Muscle layer of duodenum (tissue), 2 donors: ENCODE results near the gene CDC37L1.

ENCODE experiments used
- H3K27ac ChIP-seq: one replicate; pipeline ENCODE4 v1.7.0; 2013; ENCODE audit warnings: mild to moderate bottlenecking, low read length
- H3K27me3 ChIP-seq: one replicate; pipeline ENCODE4 v1.7.0; 2013; ENCODE audit warnings: low read depth, mild to moderate bottlenecking, control low read depth, low read length
- H3K36me3 ChIP-seq, 2 donors: one replicate each; pipeline ENCODE4 v1.7.0; 2013; ENCODE audit warnings: low read length in 2 of 2, control low read depth in 1 of 2, mild to moderate bottlenecking in 1 of 2; ENCODE audit not compliant: insufficient read depth in 2 of 2, control insufficient read depth in 1 of 2
- H3K4me1 ChIP-seq, 2 donors: one replicate each; pipeline ENCODE4 v1.7.0; 2013; ENCODE audit warnings: low read length in 2 of 2, mild to moderate bottlenecking in 2 of 2, control low read depth in 1 of 2, moderate library complexity in 1 of 2; ENCODE audit not compliant: insufficient read depth in 2 of 2, control insufficient read depth in 1 of 2
- H3K4me3 ChIP-seq, 2 donors: one replicate each; pipeline ENCODE4 v1.7.0; 2013; ENCODE audit warnings: low read length in 2 of 2, low read depth in 1 of 2, mild to moderate bottlenecking in 1 of 2
- H3K9me3 ChIP-seq, 2 donors: one replicate each; pipeline ENCODE4 v1.7.0; 2013; ENCODE audit warnings: low read length in 2 of 2, control low read depth in 1 of 2, mild to moderate bottlenecking in 1 of 2; ENCODE audit not compliant: control insufficient read depth in 1 of 2
- donor health status: healthy.

The CDC37L1 gene

GRCh38 chr9:4690144-4690543 lies 10.8 kb downstream of the CDC37L1 start:
- H3K27ac ChIP-seq, result peak overlapping the region; percentile 3
- H3K4me3 ChIP-seq, result no peak overlapping the region
- H3K27me3 ChIP-seq, result no peaks in the 10 kb centered on the region
- peaks cover 0 to 13% of the 10 kb centered on the region in 2 donors for H3K4me1 ChIP-seq
- no peaks in the 10 kb centered on the region for H3K9me3 ChIP-seq
- peaks cover 13 to 18% of the 10 kb centered on the region in 2 donors for H3K36me3 ChIP-seq

GRCh38 chr9:4691795-4692194 lies 12.4 kb downstream of the CDC37L1 start:
- H3K27ac ChIP-seq, result no peak overlapping the region
- H3K4me3 ChIP-seq, result no peak overlapping the region
- peaks cover 13 to 17% of the 10 kb centered on the region in 2 donors for H3K36me3 ChIP-seq
- H3K27me3 ChIP-seq, result no peaks in the 10 kb centered on the region
- no peaks in the 10 kb centered on the region for H3K9me3 ChIP-seq
- peaks cover 0 to 4% of the 10 kb centered on the region in 2 donors for H3K4me1 ChIP-seq

GRCh38 chr9:4700091-4700490 lies 20.7 kb downstream of the CDC37L1 start:
- no peaks in the 10 kb centered on the region for H3K4me1 ChIP-seq
- no peaks in the 10 kb centered on the region for H3K27me3 ChIP-seq
- H3K27ac ChIP-seq, result no peak overlapping the region
- H3K4me3 ChIP-seq, result no peak overlapping the region
- no peaks in the 10 kb centered on the region for H3K9me3 ChIP-seq
- peaks cover 20 to 47% of the 10 kb centered on the region in 2 donors for H3K36me3 ChIP-seq

- Histone ChIP-seq H3K27me3 (no peaks in the 10 kb centered on the region), H3K36me3 (peaks cover 22 to 49% of the 10 kb centered on the region in 2 donors), H3K9me3 (no peaks in the 10 kb centered on the region), H3K4me1 (no peaks in the 10 kb centered on the region), H3K27ac (no peak overlapping the region), H3K4me3 (no peak overlapping the region)
These were observed 21.6 kb downstream of the CDC37L1 start for GRCh38 chr9:4700932-4701331.

GRCh38 chr9:4701526-4701925 lies 22.2 kb downstream of the CDC37L1 start:
- H3K4me1 ChIP-seq, result no peaks in the 10 kb centered on the region
- no peak overlapping the region for H3K27ac ChIP-seq
- H3K9me3 ChIP-seq, result no peaks in the 10 kb centered on the region
- H3K4me3 ChIP-seq, result no peak overlapping the region
- peaks cover 26 to 53% of the 10 kb centered on the region in 2 donors for H3K36me3 ChIP-seq
- H3K27me3 ChIP-seq, result no peaks in the 10 kb centered on the region

- peaks cover 19 to 39% of the 10 kb centered on the region in 2 donors for H3K36me3 ChIP-seq
These were observed 24.8 kb downstream of the CDC37L1 start for GRCh38 chr9:4704129-4704528.

GRCh38 chr9:4706021-4706420 lies 26.7 kb downstream of the CDC37L1 start:
- Histone ChIP-seq H3K4me3 (no peak overlapping the region), H3K27ac (no peak overlapping the region), H3K9me3 (no peaks in the 10 kb centered on the region), H3K27me3 (no peaks in the 10 kb centered on the region), H3K4me1 (no peaks in the 10 kb centered on the region), H3K36me3 (peaks cover 28 to 38% of the 10 kb centered on the region in 2 donors)

More at GRCh38 chr9:4704129-4704528, 24.8 kb downstream of the CDC37L1 start:
- no peak overlapping the region for H3K4me3 ChIP-seq
- H3K4me1 ChIP-seq, result no peaks in the 10 kb centered on the region
- H3K27ac ChIP-seq, result no peak overlapping the region
- H3K9me3 ChIP-seq, result no peaks in the 10 kb centered on the region
- H3K27me3 ChIP-seq, result no peaks in the 10 kb centered on the region

- H3K9me3 ChIP-seq, result no peaks in the 10 kb centered on the region
- H3K36me3 ChIP-seq, result peaks cover 29 to 35% of the 10 kb centered on the region in 2 donors
- H3K4me1 ChIP-seq, result no peaks in the 10 kb centered on the region
- no peak overlapping the region for H3K27ac ChIP-seq
- H3K27me3 ChIP-seq, result no peaks in the 10 kb centered on the region
- no peak overlapping the region for H3K4me3 ChIP-seq
These were observed 27.7 kb downstream of the CDC37L1 start for GRCh38 chr9:4706971-4707622.

GRCh38 chr9:4709380-4709779 lies 30.0 kb downstream of the CDC37L1 start:
- H3K27ac ChIP-seq, result no peak overlapping the region
- no peaks in the 10 kb centered on the region for H3K27me3 ChIP-seq
- H3K4me3 ChIP-seq, result no peak overlapping the region
- H3K9me3 ChIP-seq, result no peaks in the 10 kb centered on the region
- no peaks in the 10 kb centered on the region for H3K4me1 ChIP-seq
- H3K36me3 ChIP-seq, result peaks cover 36% of the 10 kb centered on the region in 2 donors

- Histone ChIP-seq H3K36me3 (peaks cover 56 to 58% of the 10 kb centered on the region in 2 donors), H3K9me3 (no peaks in the 10 kb centered on the region), H3K4me1 (no peaks in the 10 kb centered on the region), H3K27me3 (no peaks in the 10 kb centered on the region), H3K4me3 (no peak overlapping the region), H3K27ac (no peak overlapping the region)
These were observed 34.5 kb downstream of the CDC37L1 start for GRCh38 chr9:4713849-4714248.

GRCh38 chr9:4714266-4715016 lies 35.1 kb downstream of the CDC37L1 start:
- H3K27me3 ChIP-seq, result no peaks in the 10 kb centered on the region
- H3K4me1 ChIP-seq, result no peaks in the 10 kb centered on the region
- H3K36me3 ChIP-seq, result peaks cover 55 to 56% of the 10 kb centered on the region in 2 donors
- H3K4me3 ChIP-seq, result no peak overlapping the region
- no peak overlapping the region for H3K27ac ChIP-seq
- H3K9me3 ChIP-seq, result no peaks in the 10 kb centered on the region
